ENCODE results near the gene GPSM3. TPM values are rescaled to one million over a fixed set of nuclear protein-coding genes. Genes with fewer than 3 reads are reported as not detected.

Gene GPSM3, protein sequence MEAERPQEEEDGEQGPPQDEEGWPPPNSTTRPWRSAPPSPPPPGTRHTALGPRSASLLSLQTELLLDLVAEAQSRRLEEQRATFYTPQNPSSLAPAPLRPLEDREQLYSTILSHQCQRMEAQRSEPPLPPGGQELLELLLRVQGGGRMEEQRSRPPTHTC
- 9.8 and 13.3 TPM in 2 replicates for polyA plus RNA-seq (2011; rRNA removed)
- 6.9 and 8.3 TPM in 2 replicates for polyA minus RNA-seq (2011; rRNA and poly(A)+ RNA removed)

DNA sequence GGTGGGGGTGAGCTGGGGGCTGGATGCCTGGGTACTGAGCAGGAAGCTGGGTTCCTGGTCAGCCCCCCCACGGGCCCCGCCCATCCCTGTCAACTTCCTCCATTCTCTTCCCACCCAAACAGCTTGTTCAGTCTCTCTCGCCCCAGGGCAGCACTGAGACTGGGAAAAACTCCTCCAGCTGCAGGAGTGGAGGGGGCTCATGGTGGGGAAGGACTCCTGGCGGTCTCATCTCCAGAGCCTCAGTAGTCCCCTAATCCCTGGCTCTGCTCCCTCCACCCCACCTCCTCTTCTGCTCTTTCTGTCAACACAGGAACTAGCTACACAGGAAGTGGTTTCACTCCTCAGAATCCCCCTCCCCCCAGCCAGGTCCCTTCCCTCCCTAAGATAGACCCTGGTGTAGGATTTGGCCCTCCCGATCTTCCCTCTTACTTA is at the start of gene GPSM3:
TSS of gene GPSM3 (minus strand) at position 36 of the 432 bp plus-strand sequence. CDS start 130 bp downstream, outside the sequence.
- TF ChIP-seq, protein P1, sequence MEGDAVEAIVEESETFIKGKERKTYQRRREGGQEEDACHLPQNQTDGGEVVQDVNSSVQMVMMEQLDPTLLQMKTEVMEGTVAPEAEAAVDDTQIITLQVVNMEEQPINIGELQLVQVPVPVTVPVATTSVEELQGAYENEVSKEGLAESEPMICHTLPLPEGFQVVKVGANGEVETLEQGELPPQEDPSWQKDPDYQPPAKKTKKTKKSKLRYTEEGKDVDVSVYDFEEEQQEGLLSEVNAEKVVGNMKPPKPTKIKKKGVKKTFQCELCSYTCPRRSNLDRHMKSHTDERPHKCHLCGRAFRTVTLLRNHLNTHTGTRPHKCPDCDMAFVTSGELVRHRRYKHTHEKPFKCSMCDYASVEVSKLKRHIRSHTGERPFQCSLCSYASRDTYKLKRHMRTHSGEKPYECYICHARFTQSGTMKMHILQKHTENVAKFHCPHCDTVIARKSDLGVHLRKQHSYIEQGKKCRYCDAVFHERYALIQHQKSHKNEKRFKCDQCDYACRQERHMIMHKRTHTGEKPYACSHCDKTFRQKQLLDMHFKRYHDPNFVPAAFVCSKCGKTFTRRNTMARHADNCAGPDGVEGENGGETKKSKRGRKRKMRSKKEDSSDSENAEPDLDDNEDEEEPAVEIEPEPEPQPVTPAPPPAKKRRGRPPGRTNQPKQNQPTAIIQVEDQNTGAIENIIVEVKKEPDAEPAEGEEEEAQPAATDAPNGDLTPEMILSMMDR (IDR thresholded peaks at IDR 0.05; ENCODE audit: insufficient read depth, low read depth, low read length) = no peak
- Histone ChIP-seq H3K27me3 (ENCODE audit: control insufficient read depth, insufficient read depth, low read length) (no peaks in the 10 kb centered on the region), H3K36me3 (ENCODE audit: control insufficient read depth, insufficient read depth, low read length) (peaks cover 2% of the 10 kb centered on the region; the same call in 1 of the 2 replicates), H3K4me3 (ENCODE audit: low read depth, low read length) (peak within 1 kb of the TSS; percentile 7; the same call in 1 of the 2 replicates)
- CTCF ChIA-PET = interaction anchor here (0.9 to 1.6 kb wide), 3 partner anchors 53 to 79 kb away, joined by 4 to 9 read pairs (median 6); no protein-coding TSS in a partner anchor
- POLR2A ChIA-PET = no interaction called here
- no peak for DNase-seq (ENCODE audit: low read depth)

DNA sequence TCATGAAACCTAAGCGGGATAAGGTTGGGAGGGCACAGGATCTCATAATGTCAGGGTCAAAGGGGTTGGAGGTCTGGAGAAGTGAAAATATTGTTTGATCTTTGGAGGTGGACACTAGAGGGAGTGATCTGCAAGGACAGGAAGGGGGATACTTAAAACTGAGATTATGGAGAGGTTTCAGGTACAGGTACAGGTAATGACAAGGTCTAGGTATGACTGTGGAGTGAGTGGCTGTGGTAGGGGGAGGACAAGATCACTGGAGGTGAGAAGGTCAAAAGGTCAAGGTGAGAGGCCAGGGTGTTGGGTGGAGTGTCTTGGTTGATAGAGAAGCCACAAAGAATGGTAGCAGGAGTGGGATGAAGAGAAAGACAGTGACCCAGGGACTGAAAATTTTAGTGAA is 48.2 kb upstream of the GPSM3 start:
- TF ChIP-seq, protein P1 (IDR thresholded peaks at IDR 0.05; ENCODE audit: insufficient read depth, low read depth, low read length) = no peak
- no peak for DNase-seq (ENCODE audit: low read depth)
- Histone ChIP-seq H3K27me3 (ENCODE audit: control insufficient read depth, insufficient read depth, low read length) (0 out of 2 replicates have a peak, but pooled peaks cover 1% of the 10 kb centered on the region), H3K4me3 (ENCODE audit: low read depth, low read length) (no peak overlapping the region), H3K36me3 (ENCODE audit: control insufficient read depth, insufficient read depth, low read length) (no peaks in the 10 kb centered on the region)
- CTCF ChIA-PET = no interaction called here
- POLR2A ChIA-PET = no interaction called here

DNA sequence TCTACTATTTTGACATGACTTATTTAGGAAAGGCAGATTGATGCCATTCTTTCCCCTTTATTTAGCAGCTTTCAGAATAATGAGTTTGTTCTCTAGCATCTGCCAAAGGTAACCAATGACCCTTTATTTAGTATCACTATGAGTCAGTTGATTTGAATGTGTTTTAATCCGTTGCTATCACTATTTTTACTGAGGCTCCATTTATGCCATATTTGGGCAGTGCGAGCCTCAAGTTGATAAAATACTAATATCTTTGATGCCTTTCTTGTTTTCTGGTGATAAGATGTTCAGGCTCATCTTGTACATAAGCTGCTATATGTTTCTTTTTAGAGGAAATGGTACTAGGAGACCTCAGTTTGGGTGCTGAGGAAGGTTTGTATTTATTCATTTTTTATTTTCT is 47.0 kb upstream of the GPSM3 start:
- Histone ChIP-seq H3K36me3 (ENCODE audit: control insufficient read depth, insufficient read depth, low read length) (no peaks in the 10 kb centered on the region), H3K27me3 (ENCODE audit: control insufficient read depth, insufficient read depth, low read length) (0 out of 2 replicates have a peak, but pooled peaks cover 1% of the 10 kb centered on the region), H3K4me3 (ENCODE audit: low read depth, low read length) (no peak overlapping the region)
- CTCF ChIA-PET = no interaction called here
- no peak for DNase-seq (ENCODE audit: low read depth)
- POLR2A ChIA-PET = no interaction called here
- TF ChIP-seq, protein P1 (IDR thresholded peaks at IDR 0.05; ENCODE audit: insufficient read depth, low read depth, low read length) = no peak

DNA sequence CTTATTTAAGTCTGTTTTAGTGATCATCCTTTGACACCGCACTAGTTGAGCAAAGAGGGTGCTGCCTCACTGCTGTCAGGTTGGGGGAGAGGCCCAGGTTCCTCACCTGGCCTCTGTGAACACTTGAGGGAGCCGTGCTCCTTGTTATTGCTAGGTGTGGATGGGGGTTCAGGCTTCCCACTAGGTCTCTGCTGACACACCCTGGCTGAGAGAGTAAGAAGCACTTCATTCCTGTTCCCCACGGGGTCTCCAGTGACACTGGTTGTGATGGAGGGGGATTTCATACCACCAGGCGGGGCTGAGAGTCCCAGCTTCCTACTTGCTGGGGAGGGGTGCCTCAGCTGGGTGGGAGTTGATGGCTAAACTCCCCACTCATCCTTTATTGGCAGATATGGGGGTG is 42.5 kb upstream of the GPSM3 start:
- Histone ChIP-seq H3K4me3 (ENCODE audit: low read depth, low read length) (no peak overlapping the region), H3K36me3 (ENCODE audit: control insufficient read depth, insufficient read depth, low read length) (no peaks in the 10 kb centered on the region), H3K27me3 (ENCODE audit: control insufficient read depth, insufficient read depth, low read length) (no peaks in the 10 kb centered on the region)
- ChIA-PET CTCF (interaction anchor here (1.6 kb wide), 1 partner anchor 9 kb away, joined by 5 read pairs; no protein-coding TSS in a partner anchor), POLR2A (no interaction called here)
- TF ChIP-seq, protein P1 (IDR thresholded peaks at IDR 0.05; ENCODE audit: insufficient read depth, low read depth, low read length) = no peak
- DNase-seq (ENCODE audit: low read depth) = no peak

DNA sequence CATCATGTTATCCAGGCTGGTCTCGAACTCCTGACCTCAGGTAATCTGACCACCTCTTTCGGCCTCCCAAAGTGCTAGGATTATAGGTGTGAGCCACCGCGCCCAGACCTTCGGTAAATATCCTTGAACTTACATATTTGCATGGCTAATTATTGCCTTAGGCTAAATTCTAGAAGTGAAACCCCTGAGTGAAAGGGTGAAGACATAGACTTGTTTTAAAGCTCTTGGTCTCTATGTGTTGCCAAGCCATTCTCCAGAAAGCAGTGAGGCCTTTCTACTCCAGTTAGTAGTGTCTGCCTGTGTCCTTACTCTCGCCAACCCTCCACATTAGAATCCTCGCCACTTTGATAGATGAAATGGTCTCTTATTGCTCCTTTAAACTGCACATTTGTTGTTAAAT is 34.0 kb upstream of the GPSM3 start:
- ChIA-PET POLR2A (no interaction called here), CTCF (interaction anchor here (1.2 kb wide), 1 partner anchor 19 kb away, joined by 5 read pairs; no protein-coding TSS in a partner anchor)
- Histone ChIP-seq H3K27me3 (ENCODE audit: control insufficient read depth, insufficient read depth, low read length) (no peaks in the 10 kb centered on the region), H3K4me3 (ENCODE audit: low read depth, low read length) (no peak overlapping the region), H3K36me3 (ENCODE audit: control insufficient read depth, insufficient read depth, low read length) (no peaks in the 10 kb centered on the region)
- TF ChIP-seq, protein P1 (IDR thresholded peaks at IDR 0.05; ENCODE audit: insufficient read depth, low read depth, low read length) = no peak
- DNase-seq (ENCODE audit: low read depth) = no peak

Measured in BJ (cell line).